Eye (tissue), 1 donor: ENCODE measurements around the gene GABBR2.

ENCODE experiments used
- DNase-seq: peaks from one replicate; pipeline ENCODE4 v3.0.0-alpha.2; 2015

GABBR2 gene

GRCh38 chr9:98429613-98430012 is 279.1 kb downstream of the GABBR2 start:
- no peak for DNase-seq

GRCh38 chr9:98428454-98428853 is 280.3 kb downstream of the GABBR2 start:
- no peak for DNase-seq

GRCh38 chr9:98427491-98427890 is 281.2 kb downstream of the GABBR2 start:
- DNase-seq: no peak

- no peak for DNase-seq
These were observed 283.7 kb downstream of the GABBR2 start for GRCh38 chr9:98425079-98425478.

GRCh38 chr9:98419260-98419603 is 289.5 kb downstream of the GABBR2 start:
- DNase-seq: no peak

- no peak for DNase-seq
These were observed 290.0 kb downstream of the GABBR2 start for GRCh38 chr9:98418578-98419259.

- DNase-seq: no peak
These were observed 292.2 kb downstream of the GABBR2 start for GRCh38 chr9:98416294-98417248.

GRCh38 chr9:98415782-98416181 is 293.0 kb downstream of the GABBR2 start:
- DNase-seq: no peak

GRCh38 chr9:98413084-98413483 is 295.7 kb downstream of the GABBR2 start:
- DNase-seq: no peak

GRCh38 chr9:98412101-98412842 is 296.5 kb downstream of the GABBR2 start:
- no peak for DNase-seq

GRCh38 chr9:98410185-98410697 is 298.5 kb downstream of the GABBR2 start:
- DNase-seq: peak; percentile 87

- no peak for DNase-seq
These were observed 299.0 kb downstream of the GABBR2 start for GRCh38 chr9:98409719-98410118.

- DNase-seq: no peak
These were observed 302.3 kb downstream of the GABBR2 start for GRCh38 chr9:98406469-98406868.

GRCh38 chr9:98404237-98404636 is 304.5 kb downstream of the GABBR2 start:
- no peak for DNase-seq

GRCh38 chr9:98403715-98404114 is 305.0 kb downstream of the GABBR2 start:
- no peak for DNase-seq

GRCh38 chr9:98402019-98402840 is 306.5 kb downstream of the GABBR2 start:
- no peak for DNase-seq

GRCh38 chr9:98401140-98402018 is 307.4 kb downstream of the GABBR2 start:
- peak; percentile 45 for DNase-seq

- no peak for DNase-seq
These were observed 308.6 kb downstream of the GABBR2 start for GRCh38 chr9:98399950-98400683.

- no peak for DNase-seq
These were observed 312.1 kb downstream of the GABBR2 start for GRCh38 chr9:98396656-98397055.

GRCh38 chr9:98396236-98396635 is 312.5 kb downstream of the GABBR2 start:
- no peak for DNase-seq

- no peak for DNase-seq
These were observed 316.9 kb downstream of the GABBR2 start for GRCh38 chr9:98391867-98392266.
